Lung (tissue), 12 donors: ENCODE data around the gene TGM2. TPM values are rescaled to one million over a fixed set of nuclear protein-coding genes. Genes with fewer than 3 reads are reported as not detected.

ENCODE experiments used
- ATAC-seq: fragments of 200-7000 bp; cut with Tn5 transposase; one replicate; pipeline ENCODE4 v1.9.1; 2020; ENCODE audit warnings: moderate number of reproducible peaks; ENCODE audit not compliant: insufficient read depth, low FRiP score
- DNase-seq, 3 donors: peaks; one replicate each; pipeline ENCODE4 v3.0.0-alpha.2; 2013 to 2017
- H3K27ac ChIP-seq, 2 donors: one replicate each; pipeline ENCODE4 v1.5.1; 2013; ENCODE audit warnings: mild to moderate bottlenecking in 2 of 2, moderate library complexity in 2 of 2, control low read depth in 1 of 2, inconsistent platforms in 1 of 2, low read depth in 1 of 2, low read length in 1 of 2
- H3K27me3 ChIP-seq, 3 donors: one replicate each; pipeline ENCODE4 v1.5.1; 2013; ENCODE audit warnings: low read length in 2 of 3; ENCODE audit not compliant: control insufficient read depth in 3 of 3, insufficient read depth in 3 of 3
- H3K36me3 ChIP-seq, 4 donors: one replicate each; pipeline ENCODE4 v1.5.1; 2013; ENCODE audit warnings: low read length in 4 of 4, mild to moderate bottlenecking in 1 of 4, moderate library complexity in 1 of 4; ENCODE audit not compliant: control insufficient read depth in 4 of 4, insufficient read depth in 4 of 4
- H3K4me1 ChIP-seq, 5 donors: one replicate each; pipeline ENCODE4 v1.5.1; 2013; ENCODE audit warnings: low read length in 5 of 5, mild to moderate bottlenecking in 2 of 5, moderate library complexity in 1 of 5; ENCODE audit not compliant: control insufficient read depth in 5 of 5, insufficient read depth in 5 of 5
- H3K4me3 ChIP-seq: one replicate; pipeline ENCODE4 v1.5.1; 2013; ENCODE audit warnings: mild to moderate bottlenecking, control low read depth, moderate library complexity
- H3K9ac ChIP-seq, 2 donors: one replicate each; pipeline ENCODE4 v1.5.1; 2013; ENCODE audit warnings: low read length in 2 of 2, control low read depth in 1 of 2; ENCODE audit not compliant: insufficient read depth in 1 of 2
- H3K9me3 ChIP-seq, 4 donors: one replicate each; pipeline ENCODE4 v1.5.1; 2013; ENCODE audit warnings: low read length in 3 of 4, mild to moderate bottlenecking in 1 of 4, moderate library complexity in 1 of 4; ENCODE audit not compliant: control insufficient read depth in 4 of 4, insufficient read depth in 3 of 4
- CTCF ChIP-seq: IDR thresholded peaks from 2 replicates; pipeline ENCODE4 v1.5.1; 2012; ENCODE audit warnings: mild to moderate bottlenecking; ENCODE audit errors: control extremely low read depth, extremely low read depth
- WGBS, 2 donors: extraction: QIAGEN DNeasy Blood & Tissue Kit; methylation state at CpG; one replicate each; pipeline ENCODE4 v1.1.7; 2013; 5-methylcytosine and 5-hydroxymethylcytosine counted together
- polyA plus RNA-seq, 2 donors: library from polyadenylated mRNA; stranded (reverse); fragments of 200-250 nt; gene quantifications; one replicate each; pipeline ENCODE4 v1.2.1, GENCODE V29; 2013
- total RNA-seq, 2 donors: library from RNA; depleted of rRNA in 1 of 2; stranded (reverse); fragments of >200 nt in 1 of 2; gene quantifications; one replicate each; pipeline ENCODE4 v1.2.1, GENCODE V29; 2014 to 2021
- donor health status: control.
- donor health status: control.
- donor health status: Bipolar disorder and iron deficiency.
- donor health status: healthy.
- donor health status: DM: yes; HTN: yes; CAD: no.

The TGM2 gene
- total and polyA plus RNA-seq, 4 donors: 85.0 to 476 (median 325) TPM

- H3K4me3 ChIP-seq: no peak overlapping the region
- H3K4me1 ChIP-seq: peaks cover 0 to 24% (median 3%) of the 10 kb centered on the region in 5 donors
- DNase-seq (no peak), ATAC-seq (no peak)
- no peak overlapping the region for H3K27ac ChIP-seq
- H3K36me3 ChIP-seq: no peaks in the 10 kb centered on the region
- WGBS, 2 donors: 80 to 88% methylated on average over 6 of the region's 6 CpGs
- peaks cover 0 to 2% (median 0%) of the 10 kb centered on the region in 4 donors for H3K9me3 ChIP-seq
- H3K27me3 ChIP-seq: no peaks in the 10 kb centered on the region
- no peak for TF ChIP-seq CTCF
- H3K9ac ChIP-seq: no peak overlapping the region
Observed at GRCh38 chr20:38203337-38203980, 38.4 kb upstream of the TGM2 start.

GRCh38 chr20:38202982-38203293 is 37.9 kb upstream of the TGM2 start:
- Histone ChIP-seq H3K9me3 (peaks cover 0 to 2% (median 0%) of the 10 kb centered on the region in 4 donors), H3K27me3 (no peaks in the 10 kb centered on the region), H3K36me3 (no peaks in the 10 kb centered on the region), H3K27ac (no peak overlapping the region), H3K4me1 (peaks cover 0 to 22% (median 3%) of the 10 kb centered on the region in 5 donors), H3K9ac (no peak overlapping the region), H3K4me3 (no peak overlapping the region)
- 82 to 85% methylated on average over 8 of the region's 8 CpGs for WGBS, 2 donors
- no peak for TF ChIP-seq CTCF
- ATAC-seq: no peak
- no peak for DNase-seq

GRCh38 chr20:38202153-38202981 is 37.3 kb upstream of the TGM2 start:
- DNase-seq: no peak
- Histone ChIP-seq H3K9me3 (peaks cover 0 to 2% (median 0%) of the 10 kb centered on the region in 4 donors), H3K27me3 (no peaks in the 10 kb centered on the region), H3K9ac (no peak overlapping the region), H3K27ac (no peak overlapping the region), H3K36me3 (no peaks in the 10 kb centered on the region), H3K4me1 (peaks cover 0 to 22% (median 3%) of the 10 kb centered on the region in 5 donors), H3K4me3 (no peak overlapping the region)
- TF ChIP-seq CTCF: no peak
- 86 to 91% methylated on average over 12 of the region's 12 CpGs for WGBS, 2 donors
- ATAC-seq: no peak
